Activated CD8-positive, alpha-beta memory T cell treated with anti-CD3 and anti-CD28 coated beads, Interleukin-2, amount 50 U/mL, for 24 hours (primary cell): Measurements from ENCODE around the gene TRIM52.
"Not testable (repeated sequence)": the region's sequence is repeated elsewhere in the genome, so short reads cannot be mapped to it uniquely, and the experiment has no call there.

Experiments
- DNase-seq: peaks from one replicate; pipeline ENCODE4 v3.0.0-alpha.2; 2020; ENCODE audit errors: extremely low read depth

Gene TRIM52

GRCh38 chr5:181215997-181216989 lies 44.6 kb downstream of the TRIM52 start:
- DNase-seq: no peak

DNA sequence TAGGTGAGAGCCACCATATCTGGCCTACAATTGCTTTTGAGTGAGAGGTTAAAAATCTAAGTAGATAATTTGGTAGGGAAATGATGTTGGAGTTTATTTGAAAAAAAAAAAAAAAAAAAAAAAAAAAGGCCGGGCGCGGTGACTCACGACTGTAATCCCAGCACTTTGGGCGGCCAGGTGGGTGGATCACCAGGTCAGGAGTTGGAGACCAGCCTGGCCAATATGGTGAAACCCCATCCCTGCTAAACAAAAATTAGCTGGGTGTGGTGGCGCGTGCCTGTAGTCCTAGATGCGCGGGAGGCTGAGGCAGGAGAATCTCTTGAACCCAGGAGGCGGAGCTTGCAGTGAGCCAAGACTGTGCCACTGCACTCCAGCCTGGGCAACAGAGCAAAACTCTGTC lies 46.7 kb downstream of the TRIM52 start:
- DNase-seq: not testable (repeated sequence)

GRCh38 chr5:181212934-181213333 lies 48.0 kb downstream of the TRIM52 start:
- no peak for DNase-seq

GRCh38 chr5:181212080-181212479 lies 48.9 kb downstream of the TRIM52 start:
- no peak for DNase-seq

DNA sequence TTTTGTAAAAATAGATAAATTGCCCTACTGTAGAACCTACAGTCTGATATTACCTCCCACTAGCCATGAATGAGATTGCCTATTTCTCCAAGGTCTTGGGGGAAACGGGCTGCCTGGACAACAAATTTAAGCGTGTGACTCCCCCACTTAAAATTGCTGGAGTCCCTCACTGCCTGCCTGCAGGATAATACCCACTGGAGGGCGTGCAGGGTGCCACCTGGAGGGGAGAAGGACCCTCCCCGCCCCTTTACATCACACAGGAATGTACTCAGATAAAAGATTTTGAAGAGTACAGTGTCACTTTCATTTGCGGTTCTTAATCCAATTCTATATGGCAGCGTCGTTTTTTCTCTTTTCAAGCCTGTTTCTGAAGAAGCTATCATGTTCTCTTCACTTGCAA lies 49.7 kb downstream of the TRIM52 start:
- DNase-seq: no peak

DNA sequence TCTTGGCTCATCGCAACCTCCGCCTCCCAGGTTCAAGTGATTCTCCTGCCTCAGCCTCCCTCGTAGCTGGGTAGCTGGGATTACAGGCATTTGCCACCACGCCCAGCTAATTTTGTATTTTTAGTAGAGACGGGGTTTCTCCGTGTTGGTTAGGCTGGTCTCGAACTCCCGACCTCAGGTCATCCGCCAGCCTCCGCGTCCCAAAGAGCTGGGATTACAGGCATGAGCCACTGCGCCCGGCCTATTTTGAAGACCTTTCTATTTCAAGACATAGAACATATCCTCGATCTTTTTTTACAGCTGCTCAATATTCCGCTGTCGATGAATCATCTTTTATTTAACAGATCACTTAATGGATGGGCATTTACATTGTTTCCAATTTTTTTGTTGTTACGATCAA lies 50.2 kb downstream of the TRIM52 start:
- DNase-seq: not testable (repeated sequence)

GRCh38 chr5:181210148-181210547 lies 50.8 kb downstream of the TRIM52 start:
- DNase-seq: not testable (repeated sequence)

DNA sequence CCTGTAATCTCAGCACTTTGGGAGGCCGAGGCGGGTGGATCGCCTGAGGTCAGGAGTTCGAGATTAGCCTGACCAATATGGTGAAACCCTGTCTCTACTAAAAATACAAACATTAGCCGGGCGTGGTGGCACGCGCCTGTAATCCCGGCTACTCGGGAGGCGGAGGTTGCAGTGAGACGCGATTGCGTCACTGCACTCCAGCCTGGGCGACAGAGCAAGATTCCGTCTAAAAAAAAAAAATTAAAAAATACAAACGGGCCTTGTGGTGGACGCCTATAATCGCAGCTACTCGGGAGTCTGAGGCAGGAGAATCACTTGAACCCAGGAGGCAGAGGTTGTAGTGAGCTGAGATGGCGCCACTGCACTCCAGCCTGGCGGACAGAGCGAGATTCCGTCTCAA lies 51.9 kb downstream of the TRIM52 start:
- DNase-seq: not testable (repeated sequence)

GRCh38 chr5:181207960-181208253 lies 53.0 kb downstream of the TRIM52 start:
- DNase-seq: no peak

GRCh38 chr5:181207214-181207959 lies 53.6 kb downstream of the TRIM52 start:
- DNase-seq: peak; percentile 84

DNA sequence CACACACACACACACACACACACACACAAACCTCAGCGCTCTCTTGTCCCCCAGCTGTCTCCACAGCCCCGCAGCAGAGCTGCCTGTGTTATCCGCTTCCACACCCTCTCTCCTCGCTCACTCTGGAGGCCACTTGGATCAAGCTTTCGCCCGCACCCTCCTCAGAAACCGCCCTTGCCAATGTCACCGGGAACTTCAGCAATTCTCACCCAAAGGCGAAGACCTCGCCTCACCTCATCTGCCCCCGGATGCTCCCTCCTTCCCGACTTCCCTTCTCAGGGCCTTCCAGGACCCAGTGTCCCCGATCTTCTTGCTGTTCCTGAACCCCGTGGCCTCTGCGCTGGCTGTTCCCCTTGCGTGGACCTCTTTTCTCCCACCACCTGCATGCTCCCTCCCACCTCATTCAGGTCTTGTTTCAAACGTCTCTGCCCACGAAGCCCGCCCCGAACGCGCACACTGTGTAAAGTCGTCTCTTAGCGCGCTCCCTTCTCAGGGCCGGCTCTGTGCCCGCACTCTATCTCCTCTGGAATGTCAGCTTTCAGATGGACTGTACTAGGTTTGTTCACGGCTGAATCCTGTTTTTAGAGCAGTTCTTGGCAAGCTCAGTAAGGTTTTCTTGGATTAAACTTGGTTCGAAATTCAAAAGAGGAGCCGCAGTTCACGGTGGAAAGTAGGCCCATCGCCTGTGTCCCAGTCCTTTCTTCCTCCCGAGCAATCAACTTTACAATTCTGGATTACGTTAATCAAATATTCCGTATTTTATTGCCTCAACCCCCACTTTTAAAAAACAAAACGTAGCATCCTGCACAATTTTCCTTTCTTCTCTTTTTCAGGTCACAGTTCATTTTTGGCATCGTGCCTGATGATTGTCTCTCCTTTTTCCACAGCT lies 54.9 kb downstream of the TRIM52 start:
- no peak for DNase-seq
